Measurements from ENCODE around the gene SPINK5.
A peak's percentile ranks its signal among the peaks of the same experiment; 100 is the strongest.
"Not testable (repeated sequence)": the region's sequence is repeated elsewhere in the genome, so short reads cannot be mapped to it uniquely, and the experiment has no call there.

Gene SPINK5

GRCh38 chr5:148063861-148064260, at the start of gene SPINK5:
TSS of gene SPINK5 (plus strand) at chr5:148063980. CDS start at chr5:148064045, 65 bp downstream.
- no peak for DNase-seq

GRCh38 chr5:148014276-148014675, 49.5 kb upstream of the SPINK5 start:
- DNase-seq = no peak

GRCh38 chr5:148020257-148020988, 43.4 kb upstream of the SPINK5 start:
- DNase-seq = no peak

- DNase-seq = no peak
Measured at GRCh38 chr5:148027505-148027904, 36.3 kb upstream of the SPINK5 start.

GRCh38 chr5:148029131-148029530, 34.6 kb upstream of the SPINK5 start:
- DNase-seq = no peak

- no peak for DNase-seq
Measured at GRCh38 chr5:148033134-148033533, 30.6 kb upstream of the SPINK5 start.

- DNase-seq = no peak
Measured at GRCh38 chr5:148035676-148036075, 28.1 kb upstream of the SPINK5 start.

GRCh38 chr5:148042881-148043280, 20.9 kb upstream of the SPINK5 start:
- no peak for DNase-seq

GRCh38 chr5:148043705-148044104, 20.1 kb upstream of the SPINK5 start:
- no peak for DNase-seq

GRCh38 chr5:148055160-148055559, 8.6 kb upstream of the SPINK5 start:
- not testable (repeated sequence) for DNase-seq

GRCh38 chr5:148060309-148060708, 3.5 kb upstream of the SPINK5 start:
- no peak for DNase-seq

- no peak for DNase-seq
Measured at GRCh38 chr5:148060881-148061280, 2.9 kb upstream of the SPINK5 start.

- DNase-seq = no peak
Measured at GRCh38 chr5:148070621-148071020, 6.8 kb downstream of the SPINK5 start.

GRCh38 chr5:148072207-148072606, 8.4 kb downstream of the SPINK5 start:
- DNase-seq = no peak

GRCh38 chr5:148075529-148075928, 11.7 kb downstream of the SPINK5 start:
- no peak for DNase-seq

GRCh38 chr5:148083203-148083602, 19.4 kb downstream of the SPINK5 start:
- DNase-seq = no peak

- no peak for DNase-seq
Measured at GRCh38 chr5:148084269-148084668, 20.5 kb downstream of the SPINK5 start.

GRCh38 chr5:148085310-148085709, 21.5 kb downstream of the SPINK5 start:
- DNase-seq = no peak

- no peak for DNase-seq
Measured at GRCh38 chr5:148085977-148086705, 22.4 kb downstream of the SPINK5 start.

GRCh38 chr5:148090146-148090772, 26.5 kb downstream of the SPINK5 start:
- peak; percentile 36 for DNase-seq

- DNase-seq = no peak
Measured at GRCh38 chr5:148090773-148091250, 27.0 kb downstream of the SPINK5 start.

GRCh38 chr5:148091991-148092964, 28.5 kb downstream of the SPINK5 start:
- DNase-seq = no peak

- DNase-seq = no peak
Measured at GRCh38 chr5:148094336-148094735, 30.6 kb downstream of the SPINK5 start.

All from NCI-H1105 treated with DMSO at 0.1 percent for 48 hours (cell line).